ENCODE data around the gene AKR1B1.

GRCh38 chr7:134481167-134481566, 22.3 kb upstream of the AKR1B1 start:
- TF ChIP-seq SIN3A (IDR thresholded peaks at IDR 0.05; ENCODE audit: borderline replicate concordance, insufficient read depth, low read length), result no peak
- TF ChIP-seq, protein P1, sequence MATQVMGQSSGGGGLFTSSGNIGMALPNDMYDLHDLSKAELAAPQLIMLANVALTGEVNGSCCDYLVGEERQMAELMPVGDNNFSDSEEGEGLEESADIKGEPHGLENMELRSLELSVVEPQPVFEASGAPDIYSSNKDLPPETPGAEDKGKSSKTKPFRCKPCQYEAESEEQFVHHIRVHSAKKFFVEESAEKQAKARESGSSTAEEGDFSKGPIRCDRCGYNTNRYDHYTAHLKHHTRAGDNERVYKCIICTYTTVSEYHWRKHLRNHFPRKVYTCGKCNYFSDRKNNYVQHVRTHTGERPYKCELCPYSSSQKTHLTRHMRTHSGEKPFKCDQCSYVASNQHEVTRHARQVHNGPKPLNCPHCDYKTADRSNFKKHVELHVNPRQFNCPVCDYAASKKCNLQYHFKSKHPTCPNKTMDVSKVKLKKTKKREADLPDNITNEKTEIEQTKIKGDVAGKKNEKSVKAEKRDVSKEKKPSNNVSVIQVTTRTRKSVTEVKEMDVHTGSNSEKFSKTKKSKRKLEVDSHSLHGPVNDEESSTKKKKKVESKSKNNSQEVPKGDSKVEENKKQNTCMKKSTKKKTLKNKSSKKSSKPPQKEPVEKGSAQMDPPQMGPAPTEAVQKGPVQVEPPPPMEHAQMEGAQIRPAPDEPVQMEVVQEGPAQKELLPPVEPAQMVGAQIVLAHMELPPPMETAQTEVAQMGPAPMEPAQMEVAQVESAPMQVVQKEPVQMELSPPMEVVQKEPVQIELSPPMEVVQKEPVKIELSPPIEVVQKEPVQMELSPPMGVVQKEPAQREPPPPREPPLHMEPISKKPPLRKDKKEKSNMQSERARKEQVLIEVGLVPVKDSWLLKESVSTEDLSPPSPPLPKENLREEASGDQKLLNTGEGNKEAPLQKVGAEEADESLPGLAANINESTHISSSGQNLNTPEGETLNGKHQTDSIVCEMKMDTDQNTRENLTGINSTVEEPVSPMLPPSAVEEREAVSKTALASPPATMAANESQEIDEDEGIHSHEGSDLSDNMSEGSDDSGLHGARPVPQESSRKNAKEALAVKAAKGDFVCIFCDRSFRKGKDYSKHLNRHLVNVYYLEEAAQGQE (IDR thresholded peaks at IDR 0.05; ENCODE audit: insufficient read depth in 1 of 2, low read depth in 2 of 2, low read length in 2 of 2), result no peak
- no peak for TF ChIP-seq POLR2AphosphoS5 (IDR thresholded peaks at IDR 0.05; ENCODE audit: low read depth, low read length)
- TF ChIP-seq TAF1 (IDR thresholded peaks at IDR 0.05; ENCODE audit: borderline replicate concordance, insufficient read depth, low read length), result no peak
